GM18858 (cell line): ENCODE results near the gene SMPX.
"Not testable (repeated sequence)": the region's sequence is repeated elsewhere in the genome, so short reads cannot be mapped to it uniquely, and the experiment has no call there.

Experiments
- ATAC-seq: cut with Tn5 transposase; IDR thresholded peaks from one replicate; pipeline ENCODE4 v1.9.1; 2021; ENCODE audit not compliant: unreplicated experiment

The SMPX gene

GRCh38 chrX:21757960-21758359, at the start of gene SMPX:
Gene SMPX, minus strand, starts transcription at chrX:21758116. Its CDS starts 3,826 bp downstream, at chrX:21754290.
- no peak for ATAC-seq

- ATAC-seq, result no peak
These were observed 48.8 kb upstream of the SMPX start for GRCh38 chrX:21806691-21807090.

- ATAC-seq, result no peak
These were observed 44.9 kb upstream of the SMPX start for GRCh38 chrX:21802839-21803238.

DNA sequence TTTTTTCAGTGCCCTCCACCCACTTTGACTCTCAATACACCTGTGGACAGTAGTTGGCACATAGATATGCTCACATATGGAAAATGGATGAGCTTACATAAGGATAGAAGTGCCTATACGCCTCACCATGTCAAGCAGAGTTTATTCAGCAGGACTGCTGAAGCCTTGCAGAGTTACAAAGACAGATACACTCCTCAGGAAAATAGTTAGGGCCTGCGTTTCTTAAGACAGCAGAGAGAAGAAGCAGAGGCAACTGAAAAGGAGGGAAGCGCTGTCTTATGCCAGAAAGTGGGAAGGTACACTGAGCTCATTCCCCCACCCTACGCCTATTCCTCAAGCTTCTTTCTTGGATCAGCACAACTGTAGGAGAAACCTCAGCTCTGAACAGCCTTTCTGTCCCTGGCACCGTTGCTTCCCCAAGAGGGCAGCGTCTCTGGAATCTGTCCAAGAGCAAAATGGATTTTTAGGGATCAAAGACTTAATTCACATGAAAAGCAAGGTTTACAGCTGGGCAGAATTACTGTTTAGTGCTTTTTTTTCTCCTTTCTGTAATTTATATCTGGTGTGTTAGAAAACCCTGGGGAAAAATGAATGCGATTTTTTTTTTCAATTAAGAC, 44.2 kb upstream of the SMPX start:
- ATAC-seq, result no peak

- ATAC-seq, result no peak
These were observed 42.4 kb upstream of the SMPX start for GRCh38 chrX:21800344-21800770.

DNA sequence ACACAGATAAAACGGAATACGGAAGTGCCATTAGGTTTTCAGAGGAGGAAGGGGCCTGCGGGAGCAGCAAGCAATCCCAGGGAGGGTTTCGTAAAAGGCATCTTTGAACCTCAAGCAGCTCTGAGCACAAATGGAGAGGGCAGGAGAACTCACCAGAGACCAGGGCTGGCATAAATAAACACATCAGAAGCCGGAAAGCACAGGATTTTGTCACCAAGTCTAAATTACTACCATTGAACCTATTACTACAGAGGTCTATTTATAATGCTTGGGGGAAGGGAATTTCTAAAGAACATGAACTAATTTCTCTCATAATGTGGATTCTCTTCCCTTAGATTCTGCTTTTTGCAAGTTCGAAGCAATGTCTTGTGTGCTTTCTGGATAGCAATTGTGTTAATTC, 41.9 kb upstream of the SMPX start:
- no peak for ATAC-seq

- ATAC-seq, result peak; percentile 77
These were observed 40.8 kb upstream of the SMPX start for GRCh38 chrX:21798677-21799219.

DNA sequence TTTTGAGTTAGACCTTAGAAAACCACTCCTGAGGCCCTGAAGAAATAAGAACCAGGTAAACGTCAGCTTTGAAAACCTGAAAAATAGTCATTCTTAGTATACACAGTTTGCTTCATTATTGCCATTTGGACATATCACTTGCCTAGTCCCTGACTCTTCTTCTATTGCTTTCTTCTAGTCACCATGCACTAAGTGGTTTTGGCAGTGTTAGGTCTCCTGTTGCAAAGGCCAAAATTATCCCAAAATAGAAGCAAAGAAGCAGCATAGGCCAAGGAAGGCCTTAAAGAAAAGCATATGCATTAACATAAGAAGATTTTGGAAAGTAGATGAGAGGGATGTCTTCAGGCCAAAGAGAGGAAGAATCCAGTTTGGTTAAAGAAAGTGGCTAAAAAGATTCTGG, 24.1 kb upstream of the SMPX start:
- ATAC-seq, result no peak

- ATAC-seq, result peak; percentile 79
These were observed 23.6 kb upstream of the SMPX start for GRCh38 chrX:21781525-21781924.

DNA sequence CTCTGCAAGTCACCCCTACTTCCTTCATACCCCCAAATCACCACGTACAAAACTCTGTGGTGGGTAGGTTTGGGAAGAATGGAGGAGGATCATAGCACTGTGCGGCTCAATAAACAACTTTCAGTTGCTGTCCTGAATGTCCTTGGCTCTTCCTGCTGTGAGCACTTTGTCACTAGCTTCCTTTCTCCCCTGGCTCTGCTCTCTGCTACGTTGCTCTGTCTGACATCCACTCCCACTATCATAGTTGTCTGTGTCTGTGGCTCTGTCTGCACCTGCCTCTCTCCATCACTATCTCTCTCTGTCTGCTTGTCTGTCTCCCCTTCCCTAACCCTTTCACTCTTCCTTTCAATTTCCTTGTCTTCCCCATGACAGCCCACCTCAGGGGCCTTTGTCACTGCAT, 21.2 kb upstream of the SMPX start:
- ATAC-seq, result no peak

DNA sequence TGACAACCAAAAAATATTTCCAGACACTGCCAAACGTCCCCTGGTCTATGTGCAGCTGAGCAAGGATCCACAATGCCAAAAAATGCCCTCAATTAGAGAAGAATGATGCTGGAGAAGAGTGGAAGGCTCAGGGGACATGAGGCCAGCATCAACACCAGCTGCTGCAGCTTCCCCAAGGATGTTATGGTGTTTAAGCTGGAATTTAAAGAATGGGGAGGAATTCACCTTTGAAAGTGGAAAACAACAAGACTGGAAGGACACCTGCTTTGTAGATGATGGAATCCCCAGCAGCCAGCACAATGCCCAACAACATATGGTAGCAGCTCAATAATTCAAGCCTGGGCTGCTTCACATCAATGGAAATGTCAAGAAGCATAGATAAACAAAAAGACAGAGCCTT, 20.3 kb upstream of the SMPX start:
- ATAC-seq, result no peak

GRCh38 chrX:21775128-21775527, 17.2 kb upstream of the SMPX start:
- not testable (repeated sequence) for ATAC-seq

- not testable (repeated sequence) for ATAC-seq
These were observed 15.1 kb upstream of the SMPX start for GRCh38 chrX:21773036-21773435.

DNA sequence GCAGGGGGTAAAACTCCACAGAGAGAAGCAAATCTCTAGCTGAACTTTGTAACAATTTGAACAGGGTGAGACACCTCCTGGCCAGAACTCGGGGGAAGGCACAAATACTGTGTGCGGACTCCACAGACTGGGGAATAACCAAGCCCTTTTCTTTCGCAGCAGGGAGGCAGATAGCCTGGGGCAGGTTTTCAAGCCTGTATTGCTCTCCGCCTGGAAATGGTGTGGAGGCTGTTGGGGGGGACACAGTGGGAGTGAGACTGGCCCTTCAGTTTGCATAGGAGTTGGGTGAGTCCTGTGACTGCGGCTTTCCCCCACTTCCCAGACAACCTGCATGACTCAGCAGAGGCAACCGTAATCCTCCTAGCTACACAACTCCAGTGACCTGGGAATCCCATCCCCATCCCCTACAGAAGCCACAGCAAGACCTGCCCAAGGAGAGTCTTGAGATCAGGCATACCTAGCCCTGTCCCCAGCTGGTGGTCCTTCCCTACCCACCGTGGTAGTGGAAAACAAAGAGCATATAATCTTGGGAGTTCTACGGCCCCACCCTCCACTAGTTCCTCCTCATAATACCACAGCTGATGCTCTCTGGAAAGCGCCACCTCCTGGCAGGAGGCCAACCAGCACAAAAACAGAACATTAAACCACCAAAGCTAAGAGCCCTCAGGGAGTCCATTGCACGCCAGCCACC, 12.9 kb upstream of the SMPX start:
- no peak for ATAC-seq

- no peak for ATAC-seq
These were observed 8.2 kb upstream of the SMPX start for GRCh38 chrX:21766101-21766500.

DNA sequence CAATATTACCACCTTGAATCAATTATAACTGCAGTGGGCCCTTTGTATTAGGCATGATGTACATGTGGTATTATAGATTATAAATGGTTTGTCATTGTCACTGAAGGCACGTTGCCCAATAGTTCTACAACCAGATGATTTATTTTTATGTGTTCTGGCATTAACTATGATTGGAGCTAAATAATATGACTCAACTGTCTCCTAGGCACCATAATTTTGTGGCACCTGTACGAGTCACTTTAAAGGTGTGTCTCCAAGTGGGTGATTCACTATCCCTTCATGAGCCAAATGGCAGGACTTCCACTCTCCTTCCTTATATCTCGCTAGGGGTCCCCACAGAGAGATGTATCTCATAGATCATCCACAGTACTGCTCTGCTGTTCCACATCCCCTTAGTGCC, 6.1 kb upstream of the SMPX start:
- ATAC-seq, result no peak

- ATAC-seq, result no peak
These were observed 572 bp upstream of the SMPX start for GRCh38 chrX:21758488-21758887.

DNA sequence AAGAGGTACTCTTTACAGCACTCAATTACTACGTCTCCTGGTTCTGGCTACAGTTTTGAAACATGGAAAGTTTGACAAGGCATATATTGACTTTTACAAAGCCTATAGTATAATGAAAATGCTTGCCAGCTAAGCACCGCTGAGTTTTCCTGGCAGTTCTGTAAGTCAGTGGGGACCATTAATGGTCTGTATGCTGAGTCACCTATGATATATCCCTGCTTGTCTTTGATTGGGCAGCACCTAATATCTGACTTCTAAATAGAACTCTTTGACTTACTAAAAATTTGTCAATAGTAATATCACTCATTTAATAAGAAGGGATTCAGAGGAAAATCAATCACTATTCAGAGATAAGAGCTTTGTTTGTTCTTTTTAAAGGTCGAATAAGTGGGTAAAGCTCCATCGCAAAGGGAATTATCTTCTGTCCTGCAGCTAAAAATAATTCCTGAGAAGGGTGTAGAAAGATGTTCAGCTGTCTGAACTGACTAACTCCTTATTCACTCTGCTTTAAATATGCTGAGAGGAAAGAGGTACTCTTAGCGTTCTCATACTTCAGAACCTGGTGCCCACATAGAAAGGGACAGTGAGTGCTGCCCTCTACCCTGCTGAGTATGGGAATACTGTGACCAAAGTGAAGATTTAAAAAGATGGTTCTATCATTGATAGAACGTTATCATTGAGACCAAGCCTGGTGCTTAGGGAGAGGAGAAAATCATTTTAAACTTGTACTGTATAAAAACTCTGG, 959 bp downstream of the SMPX start:
- no peak for ATAC-seq

DNA sequence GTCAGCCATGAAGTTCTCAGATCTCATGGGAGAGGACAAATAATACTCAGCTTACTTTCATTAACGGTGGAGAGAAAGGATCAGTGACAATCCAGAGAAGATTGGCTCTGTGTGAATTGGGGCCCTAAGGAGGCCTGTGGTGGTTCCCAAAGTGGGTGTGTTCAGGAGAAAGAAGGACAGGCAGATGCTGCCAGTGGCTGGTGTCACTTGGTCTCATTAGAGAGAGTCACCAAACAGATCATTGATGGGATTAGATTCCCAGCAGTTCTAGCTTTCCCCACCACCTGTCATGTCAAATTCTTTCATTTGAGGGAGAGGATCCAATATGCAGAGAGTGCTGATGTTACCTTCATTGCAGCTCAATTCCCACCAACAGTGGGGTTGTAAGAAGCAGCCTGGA, 8.0 kb downstream of the SMPX start:
- no peak for ATAC-seq

DNA sequence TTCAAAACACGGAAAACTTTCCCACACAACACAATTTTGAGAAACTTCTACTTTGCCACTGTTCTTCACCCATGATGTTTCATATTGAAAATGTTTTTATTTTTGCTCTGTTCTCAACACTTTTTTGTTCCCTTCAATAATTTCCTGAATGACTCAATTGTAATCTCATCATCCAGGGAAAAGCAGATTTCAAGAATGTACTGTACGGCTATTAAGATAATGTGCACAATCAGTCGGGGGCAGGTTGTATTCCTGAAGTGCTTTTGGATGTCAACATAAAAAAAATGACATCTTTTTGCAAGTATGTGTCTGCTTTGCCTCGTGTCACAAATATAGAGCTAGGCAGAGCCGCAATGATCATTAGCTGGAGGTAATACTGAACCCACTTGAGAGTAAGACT, 9.7 kb downstream of the SMPX start:
- no peak for ATAC-seq

GRCh38 chrX:21747558-21747957, 10.4 kb downstream of the SMPX start:
- ATAC-seq, result no peak

DNA sequence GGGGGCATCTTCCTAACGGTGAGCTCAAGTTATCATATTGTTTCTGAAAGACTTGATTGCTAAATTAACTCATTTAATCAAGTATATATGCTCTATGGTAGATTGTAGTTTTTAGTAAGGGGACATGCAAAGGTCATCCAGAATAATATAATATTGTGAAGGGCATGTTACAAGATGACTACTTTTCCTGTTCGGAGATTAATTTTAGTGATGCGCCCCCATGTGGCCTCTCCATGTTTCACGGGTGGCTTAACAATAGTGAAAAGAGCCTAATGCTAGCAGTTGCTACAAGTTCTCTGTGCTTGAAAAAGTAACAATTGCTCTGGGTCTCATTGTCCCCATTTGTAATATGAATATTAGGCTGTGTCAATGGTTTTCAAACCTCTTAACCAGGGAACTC, 12.2 kb downstream of the SMPX start:
- ATAC-seq, result peak; percentile 64
